ENCODE results near the gene OR6C65.
"Not testable (repeated sequence)": the region's sequence is repeated elsewhere in the genome, so short reads cannot be mapped to it uniquely, and the experiment has no call there.

OR6C65 gene

GRCh38 chr12:55400229-55400628 is at the start of gene OR6C65:
TSS of gene OR6C65 (plus strand) at chr12:55400529. CDS start at chr12:55400529, 0 bp downstream.
- no peak within 1 kb of the TSS for H3K4me3 ChIP-seq (ENCODE audit: low read depth, low read length)
- no peaks in the 10 kb centered on the region for H3K36me3 ChIP-seq (ENCODE audit: control insufficient read depth, insufficient read depth, low read length)
- no peaks in the 10 kb centered on the region for H3K27me3 ChIP-seq (ENCODE audit: control insufficient read depth, insufficient read depth, low read length)
- H3K27ac ChIP-seq (ENCODE audit: low read depth, low read length), result no peak within 1 kb of the TSS
- H3K4me1 ChIP-seq (ENCODE audit: control insufficient read depth, insufficient read depth, low read length), result no peaks in the 10 kb centered on the region
- no peak within 1 kb of the TSS for H3K9ac ChIP-seq (ENCODE audit: low read depth, low read length)
- H3K9me3 ChIP-seq (ENCODE audit: control insufficient read depth, insufficient read depth, low read length), result no peaks in the 10 kb centered on the region

DNA sequence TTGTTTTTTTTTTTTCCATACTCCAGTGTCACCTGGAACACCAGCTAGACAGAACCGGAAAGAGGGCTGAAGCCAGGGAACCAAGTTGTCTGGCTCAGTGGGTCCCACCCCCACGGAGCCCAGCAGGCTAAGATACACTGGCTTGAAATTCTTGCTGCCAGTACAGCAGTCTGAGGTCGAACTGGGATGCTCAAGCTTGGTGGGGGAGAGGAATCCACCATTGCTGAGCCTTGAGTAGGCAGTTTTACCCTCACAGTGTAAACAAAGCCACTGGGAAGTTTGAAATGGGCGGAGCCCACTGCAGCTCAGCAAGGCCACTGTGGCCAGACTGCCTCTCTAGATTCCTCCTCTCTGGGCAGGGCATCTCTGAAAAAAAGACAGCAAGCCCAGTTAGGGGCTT is 45.0 kb upstream of the OR6C65 start:
- H3K27me3 ChIP-seq (ENCODE audit: control insufficient read depth, insufficient read depth, low read length); H3K9me3 ChIP-seq (ENCODE audit: control insufficient read depth, insufficient read depth, low read length); H3K9ac ChIP-seq (ENCODE audit: low read depth, low read length); H3K36me3 ChIP-seq (ENCODE audit: control insufficient read depth, insufficient read depth, low read length); H3K4me3 ChIP-seq (ENCODE audit: low read depth, low read length); H3K27ac ChIP-seq (ENCODE audit: low read depth, low read length): not testable (repeated sequence)
- H3K4me1 ChIP-seq (ENCODE audit: control insufficient read depth, insufficient read depth, low read length), result peaks cover 17% of the 10 kb centered on the region

GRCh38 chr12:55362675-55363074 is 37.7 kb upstream of the OR6C65 start, which contains the start of gene OR6C75:
TSS of gene OR6C75 (plus strand) at chr12:55362975. CDS start at chr12:55365111, 2,136 bp downstream.
- no peaks in the 10 kb centered on the region for H3K9me3 ChIP-seq (ENCODE audit: control insufficient read depth, insufficient read depth, low read length)
- no peak within 1 kb of the TSS for H3K4me3 ChIP-seq (ENCODE audit: low read depth, low read length)
- H3K9ac ChIP-seq (ENCODE audit: low read depth, low read length), result no peak within 1 kb of the TSS
- no peaks in the 10 kb centered on the region for H3K36me3 ChIP-seq (ENCODE audit: control insufficient read depth, insufficient read depth, low read length)
- no peak within 1 kb of the TSS for H3K27ac ChIP-seq (ENCODE audit: low read depth, low read length)
- H3K4me1 ChIP-seq (ENCODE audit: control insufficient read depth, insufficient read depth, low read length), result no peaks in the 10 kb centered on the region
- no peaks in the 10 kb centered on the region for H3K27me3 ChIP-seq (ENCODE audit: control insufficient read depth, insufficient read depth, low read length)

- Histone ChIP-seq H3K36me3 (ENCODE audit: control insufficient read depth, insufficient read depth, low read length) (no peaks in the 10 kb centered on the region), H3K9ac (ENCODE audit: low read depth, low read length) (no peak overlapping the region), H3K27me3 (ENCODE audit: control insufficient read depth, insufficient read depth, low read length) (no peaks in the 10 kb centered on the region), H3K9me3 (ENCODE audit: control insufficient read depth, insufficient read depth, low read length) (no peaks in the 10 kb centered on the region), H3K4me1 (ENCODE audit: control insufficient read depth, insufficient read depth, low read length) (no peaks in the 10 kb centered on the region), H3K4me3 (ENCODE audit: low read depth, low read length) (no peak overlapping the region), H3K27ac (ENCODE audit: low read depth, low read length) (no peak overlapping the region)
These were observed 35.2 kb upstream of the OR6C65 start for GRCh38 chr12:55365086-55365485.

GRCh38 chr12:55372521-55372920 is 27.8 kb upstream of the OR6C65 start:
- Histone ChIP-seq H3K9me3 (ENCODE audit: control insufficient read depth, insufficient read depth, low read length) (no peaks in the 10 kb centered on the region), H3K4me3 (ENCODE audit: low read depth, low read length) (no peak overlapping the region), H3K27ac (ENCODE audit: low read depth, low read length) (no peak overlapping the region), H3K4me1 (ENCODE audit: control insufficient read depth, insufficient read depth, low read length) (no peaks in the 10 kb centered on the region), H3K36me3 (ENCODE audit: control insufficient read depth, insufficient read depth, low read length) (no peaks in the 10 kb centered on the region), H3K9ac (ENCODE audit: low read depth, low read length) (no peak overlapping the region), H3K27me3 (ENCODE audit: control insufficient read depth, insufficient read depth, low read length) (no peaks in the 10 kb centered on the region)

DNA sequence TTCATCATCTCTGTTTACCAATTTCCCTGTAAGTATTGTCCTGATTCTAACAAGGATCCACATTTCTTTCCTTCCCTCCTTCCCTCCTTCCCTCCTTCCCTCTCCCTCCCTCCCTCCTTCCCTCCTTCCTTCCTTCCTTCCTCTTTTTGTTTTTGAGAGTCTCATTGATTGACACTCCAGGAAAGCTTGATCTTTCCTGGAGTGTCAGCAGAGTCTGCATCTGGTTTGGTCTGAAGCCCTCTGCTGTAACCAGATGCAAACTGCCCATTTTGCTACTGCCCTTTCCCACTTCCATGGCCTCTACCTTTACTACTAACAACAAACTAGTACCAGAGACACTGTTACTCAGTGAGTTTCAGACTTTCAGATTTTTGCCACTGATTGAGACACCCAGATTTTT is 14.4 kb upstream of the OR6C65 start:
- H3K9me3 ChIP-seq (ENCODE audit: control insufficient read depth, insufficient read depth, low read length), result no peaks in the 10 kb centered on the region
- H3K27me3 ChIP-seq (ENCODE audit: control insufficient read depth, insufficient read depth, low read length), result no peaks in the 10 kb centered on the region
- no peak overlapping the region for H3K27ac ChIP-seq (ENCODE audit: low read depth, low read length)
- no peak overlapping the region for H3K9ac ChIP-seq (ENCODE audit: low read depth, low read length)
- no peaks in the 10 kb centered on the region for H3K36me3 ChIP-seq (ENCODE audit: control insufficient read depth, insufficient read depth, low read length)
- H3K4me1 ChIP-seq (ENCODE audit: control insufficient read depth, insufficient read depth, low read length), result peaks cover 10% of the 10 kb centered on the region
- no peak overlapping the region for H3K4me3 ChIP-seq (ENCODE audit: low read depth, low read length)

- Histone ChIP-seq H3K36me3 (ENCODE audit: control insufficient read depth, insufficient read depth, low read length) (no peaks in the 10 kb centered on the region), H3K27ac (ENCODE audit: low read depth, low read length) (no peak overlapping the region), H3K27me3 (ENCODE audit: control insufficient read depth, insufficient read depth, low read length) (no peaks in the 10 kb centered on the region), H3K9me3 (ENCODE audit: control insufficient read depth, insufficient read depth, low read length) (0 out of 2 replicates have a peak, but pooled peaks cover 2% of the 10 kb centered on the region), H3K9ac (ENCODE audit: low read depth, low read length) (no peak overlapping the region), H3K4me1 (ENCODE audit: control insufficient read depth, insufficient read depth, low read length) (no peaks in the 10 kb centered on the region), H3K4me3 (ENCODE audit: low read depth, low read length) (no peak overlapping the region)
These were observed 8.1 kb upstream of the OR6C65 start for GRCh38 chr12:55392032-55392795.

GRCh38 chr12:55396326-55396725 is 4.0 kb upstream of the OR6C65 start:
- Histone ChIP-seq H3K4me3 (ENCODE audit: low read depth, low read length) (no peak overlapping the region), H3K27me3 (ENCODE audit: control insufficient read depth, insufficient read depth, low read length) (no peaks in the 10 kb centered on the region), H3K27ac (ENCODE audit: low read depth, low read length) (no peak overlapping the region), H3K9me3 (ENCODE audit: control insufficient read depth, insufficient read depth, low read length) (0 out of 2 replicates have a peak, but pooled peaks cover 2% of the 10 kb centered on the region), H3K36me3 (ENCODE audit: control insufficient read depth, insufficient read depth, low read length) (no peaks in the 10 kb centered on the region), H3K4me1 (ENCODE audit: control insufficient read depth, insufficient read depth, low read length) (no peaks in the 10 kb centered on the region), H3K9ac (ENCODE audit: low read depth, low read length) (no peak overlapping the region)

DNA sequence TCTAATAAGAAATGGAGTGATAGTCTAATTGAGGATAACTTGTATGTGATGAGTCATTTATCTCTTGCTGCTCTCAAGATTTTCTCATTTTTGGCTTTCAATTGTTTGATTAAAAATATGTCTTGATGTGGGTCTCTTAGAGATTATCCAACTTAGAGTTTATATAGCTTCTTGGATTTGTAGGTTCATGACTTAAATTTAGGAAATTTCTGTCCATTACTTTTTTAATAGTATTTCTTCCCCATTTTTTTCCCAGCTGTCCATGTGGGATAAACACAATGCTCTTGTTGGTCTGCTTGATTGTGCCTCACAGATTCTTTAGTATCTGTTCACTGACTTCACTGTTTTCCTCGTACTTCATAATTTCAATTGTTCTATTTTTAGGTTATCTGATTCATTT is 7.5 kb downstream of the OR6C65 start:
- Histone ChIP-seq H3K4me3 (ENCODE audit: low read depth, low read length) (no peak overlapping the region), H3K4me1 (ENCODE audit: control insufficient read depth, insufficient read depth, low read length) (no peaks in the 10 kb centered on the region), H3K9ac (ENCODE audit: low read depth, low read length) (no peak overlapping the region), H3K27ac (ENCODE audit: low read depth, low read length) (no peak overlapping the region), H3K36me3 (ENCODE audit: control insufficient read depth, insufficient read depth, low read length) (no peaks in the 10 kb centered on the region), H3K27me3 (ENCODE audit: control insufficient read depth, insufficient read depth, low read length) (no peaks in the 10 kb centered on the region), H3K9me3 (ENCODE audit: control insufficient read depth, insufficient read depth, low read length) (no peaks in the 10 kb centered on the region)

- H3K27ac ChIP-seq (ENCODE audit: low read depth, low read length); H3K4me1 ChIP-seq (ENCODE audit: control insufficient read depth, insufficient read depth, low read length); H3K4me3 ChIP-seq (ENCODE audit: low read depth, low read length); H3K9ac ChIP-seq (ENCODE audit: low read depth, low read length); H3K27me3 ChIP-seq (ENCODE audit: control insufficient read depth, insufficient read depth, low read length); H3K36me3 ChIP-seq (ENCODE audit: control insufficient read depth, insufficient read depth, low read length); H3K9me3 ChIP-seq (ENCODE audit: control insufficient read depth, insufficient read depth, low read length): not testable (repeated sequence)
These were observed 8.8 kb downstream of the OR6C65 start for GRCh38 chr12:55409133-55409532.

DNA sequence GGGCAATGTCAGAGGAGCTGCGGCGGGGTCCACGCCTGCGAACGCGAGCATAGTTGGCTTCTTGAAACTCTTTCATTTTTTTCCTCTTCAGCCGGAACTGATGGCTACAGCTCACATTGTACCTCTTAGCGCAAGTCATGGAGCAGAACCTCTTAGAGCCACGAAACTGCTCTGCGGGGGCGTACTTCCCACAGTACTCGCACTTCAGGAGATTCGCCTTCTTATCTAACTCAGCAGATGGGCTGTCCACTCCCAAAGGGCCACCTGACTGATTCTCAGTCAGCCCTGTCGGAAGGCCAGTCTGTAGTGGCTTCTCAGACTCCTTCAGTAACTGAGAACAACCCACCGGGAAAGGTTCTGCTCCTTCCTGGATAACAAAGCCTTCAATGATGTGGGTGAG is 11.8 kb downstream of the OR6C65 start:
- not testable (repeated sequence) for H3K4me3 ChIP-seq (ENCODE audit: low read depth, low read length); H3K27me3 ChIP-seq (ENCODE audit: control insufficient read depth, insufficient read depth, low read length); H3K4me1 ChIP-seq (ENCODE audit: control insufficient read depth, insufficient read depth, low read length); H3K36me3 ChIP-seq (ENCODE audit: control insufficient read depth, insufficient read depth, low read length); H3K9me3 ChIP-seq (ENCODE audit: control insufficient read depth, insufficient read depth, low read length); H3K9ac ChIP-seq (ENCODE audit: low read depth, low read length); H3K27ac ChIP-seq (ENCODE audit: low read depth, low read length)

Measured in HUES48 (cell line).